Pancreas (tissue), 10 donors: Measurements from ENCODE around the gene FKBP9. TPM values are rescaled to one million over a fixed set of nuclear protein-coding genes. Genes with fewer than 3 reads are reported as not detected.

Experiments
- ATAC-seq, 4 donors: fragments of 200-7000 bp; cut with Tn5 transposase; one replicate each; pipeline versions ENCODE4 v1.8.0 to v1.9.1; 2020; ENCODE audit warnings: mild to moderate bottlenecking in 4 of 4, moderate library complexity in 4 of 4
- DNase-seq, 6 donors: peaks; one replicate each; pipeline ENCODE4 v3.0.0-alpha.2; 2020
- FAIRE-seq: peaks from 2 replicates; lab custom pipeline; 2012; peaks lifted over from hg19 to GRCh38; lab: Jason Lieb, UNC
- H3K27ac ChIP-seq, 4 donors: fragments of 200-600 bp; sonication (generic); 1 replicate in 3 of 4; 2 replicates in 1 of 4; pipeline versions ENCODE4 v1.5.0 to v1.8.0; 2020
- H3K27me3 ChIP-seq, 4 donors: fragments of 200-600 bp; one replicate each; pipeline ENCODE4 v1.8.0; 2021
- H3K36me3 ChIP-seq, 3 donors: fragments of 200-600 bp; sonication (generic) in 1 of 3; one replicate each; pipeline versions ENCODE4 v1.5.0 to v1.8.0; 2020 to 2021
- H3K4me1 ChIP-seq, 3 donors: fragments of 200-600 bp; one replicate each; pipeline ENCODE4 v1.8.0; 2021
- H3K4me3 ChIP-seq, 4 donors: fragments of 200-600 bp; sonication (generic) in 2 of 4; one replicate each; pipeline versions ENCODE4 v1.5.0 to v1.8.0; 2020 to 2021
- H3K9me3 ChIP-seq, 4 donors: fragments of 200-600 bp; one replicate each; pipeline ENCODE4 v1.8.0; 2021
- WGBS, 2 donors: extraction: QIAGEN DNeasy Blood & Tissue Kit; methylation state at CpG; one replicate each; pipeline ENCODE4 v1.1.7; 2013; 5-methylcytosine and 5-hydroxymethylcytosine counted together
- intact Hi-C, 3 donors: fragments of 100-400 bp; cut with DNase I; formaldehyde crosslinking; loops; one replicate each; pipeline versions ENCODE4 v1.11.1 to v1.14.2; 2022
- polyA plus RNA-seq, 2 donors: library from polyadenylated mRNA; stranded (reverse); fragments of 200-250 nt; gene quantifications; one replicate each; pipeline ENCODE4 v1.2.3, GENCODE V29; 2013
- total RNA-seq, 6 donors: library from RNA; stranded (reverse); fragmentation: NEBNext Ultra II Directional in 4 of 6; extraction: Animal tissue kit (Norgen Biotek cat#: 25700) in 4 of 6; gene quantifications; one replicate each; pipeline versions ENCODE4 v1.2.1 to v1.2.4, GENCODE V29; 2021 to 2023
- TF ChIP-seq, protein P1 (sequence below), 4 donors: fragments of 200-600 bp; sonication (generic) in 3 of 4; IDR thresholded peaks; one replicate each; pipeline versions ENCODE4 v1.5.0 to v1.8.0; 2021; ENCODE audit warnings: antibody characterized with exemption in 4 of 4
- donor health status: healthy with polysubstance abuse.
- donor health status: DM: no; HTN: no; CAD: no; lungs with moderate emphysema.
- donor health status: DM: no; HTN: no; CAD: no.
- donor health status: control.
- donor health status: control.
- donor health status: Bipolar disorder and iron deficiency.
- donor health status: DM: yes; HTN: yes; CAD: no.
- donor health status: DM: no; HTN: no; CAD: no.
- donor health status: DM: no; HTN: no; CAD: no.
- donor health status: DM: yes; HTN: yes; CAD: no.

FKBP9 gene
- total and polyA plus RNA-seq, 8 donors = 20.0 to 82.4 (median 50.2) TPM

GRCh38 chr7:33048257-33048656 is 91.0 kb downstream of the FKBP9 start:
- H3K9me3 ChIP-seq = no peaks in the 10 kb centered on the region
- 93 to 98% methylated on average over 3 of the region's 3 CpGs for WGBS, 2 donors
- peaks cover 16 to 44% (median 26%) of the 10 kb centered on the region in 3 donors for H3K4me1 ChIP-seq
- DNase-seq (no peak), ATAC-seq (no peak), FAIRE-seq (no peak)
- H3K27ac ChIP-seq = no peak overlapping the region
- intact Hi-C loops = no loop called here
- H3K4me3 ChIP-seq = no peak overlapping the region
- H3K36me3 ChIP-seq = no peaks in the 10 kb centered on the region
- TF ChIP-seq, protein P1, sequence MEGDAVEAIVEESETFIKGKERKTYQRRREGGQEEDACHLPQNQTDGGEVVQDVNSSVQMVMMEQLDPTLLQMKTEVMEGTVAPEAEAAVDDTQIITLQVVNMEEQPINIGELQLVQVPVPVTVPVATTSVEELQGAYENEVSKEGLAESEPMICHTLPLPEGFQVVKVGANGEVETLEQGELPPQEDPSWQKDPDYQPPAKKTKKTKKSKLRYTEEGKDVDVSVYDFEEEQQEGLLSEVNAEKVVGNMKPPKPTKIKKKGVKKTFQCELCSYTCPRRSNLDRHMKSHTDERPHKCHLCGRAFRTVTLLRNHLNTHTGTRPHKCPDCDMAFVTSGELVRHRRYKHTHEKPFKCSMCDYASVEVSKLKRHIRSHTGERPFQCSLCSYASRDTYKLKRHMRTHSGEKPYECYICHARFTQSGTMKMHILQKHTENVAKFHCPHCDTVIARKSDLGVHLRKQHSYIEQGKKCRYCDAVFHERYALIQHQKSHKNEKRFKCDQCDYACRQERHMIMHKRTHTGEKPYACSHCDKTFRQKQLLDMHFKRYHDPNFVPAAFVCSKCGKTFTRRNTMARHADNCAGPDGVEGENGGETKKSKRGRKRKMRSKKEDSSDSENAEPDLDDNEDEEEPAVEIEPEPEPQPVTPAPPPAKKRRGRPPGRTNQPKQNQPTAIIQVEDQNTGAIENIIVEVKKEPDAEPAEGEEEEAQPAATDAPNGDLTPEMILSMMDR (IDR thresholded peaks at IDR 0.05) = no peak
- H3K27me3 ChIP-seq = no peaks in the 10 kb centered on the region

DNA sequence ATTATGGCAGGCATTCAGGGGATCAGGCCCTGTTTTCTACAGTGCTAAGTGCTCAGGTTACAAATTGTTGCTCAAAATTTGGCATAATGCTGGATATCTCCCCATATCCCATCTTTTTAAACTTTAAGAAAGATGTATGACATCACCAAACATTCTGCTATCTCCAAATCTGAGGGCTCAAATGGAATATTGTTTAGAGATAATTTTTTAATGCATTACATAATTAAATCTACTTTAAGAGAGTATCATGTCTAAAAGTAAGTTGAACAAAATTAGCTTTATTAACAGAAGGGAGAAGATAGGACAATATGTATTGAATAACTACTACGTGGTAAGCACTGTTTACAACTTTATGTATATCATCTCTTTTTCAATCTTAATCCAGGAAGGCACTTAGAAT is 91.5 kb downstream of the FKBP9 start:
- no peak overlapping the region for H3K27ac ChIP-seq
- FAIRE-seq (no peak), ATAC-seq (no peak), DNase-seq (no peak)
- WGBS, 2 donors = 92 to 93% methylated on average over 1 of the region's 1 CpG
- H3K9me3 ChIP-seq = no peaks in the 10 kb centered on the region
- H3K4me3 ChIP-seq = no peak overlapping the region
- TF ChIP-seq, protein P1 (IDR thresholded peaks at IDR 0.05) = no peak
- peaks cover 12 to 40% (median 22%) of the 10 kb centered on the region in 3 donors for H3K4me1 ChIP-seq
- H3K36me3 ChIP-seq = no peaks in the 10 kb centered on the region
- intact Hi-C loops = no loop called here
- no peaks in the 10 kb centered on the region for H3K27me3 ChIP-seq

DNA sequence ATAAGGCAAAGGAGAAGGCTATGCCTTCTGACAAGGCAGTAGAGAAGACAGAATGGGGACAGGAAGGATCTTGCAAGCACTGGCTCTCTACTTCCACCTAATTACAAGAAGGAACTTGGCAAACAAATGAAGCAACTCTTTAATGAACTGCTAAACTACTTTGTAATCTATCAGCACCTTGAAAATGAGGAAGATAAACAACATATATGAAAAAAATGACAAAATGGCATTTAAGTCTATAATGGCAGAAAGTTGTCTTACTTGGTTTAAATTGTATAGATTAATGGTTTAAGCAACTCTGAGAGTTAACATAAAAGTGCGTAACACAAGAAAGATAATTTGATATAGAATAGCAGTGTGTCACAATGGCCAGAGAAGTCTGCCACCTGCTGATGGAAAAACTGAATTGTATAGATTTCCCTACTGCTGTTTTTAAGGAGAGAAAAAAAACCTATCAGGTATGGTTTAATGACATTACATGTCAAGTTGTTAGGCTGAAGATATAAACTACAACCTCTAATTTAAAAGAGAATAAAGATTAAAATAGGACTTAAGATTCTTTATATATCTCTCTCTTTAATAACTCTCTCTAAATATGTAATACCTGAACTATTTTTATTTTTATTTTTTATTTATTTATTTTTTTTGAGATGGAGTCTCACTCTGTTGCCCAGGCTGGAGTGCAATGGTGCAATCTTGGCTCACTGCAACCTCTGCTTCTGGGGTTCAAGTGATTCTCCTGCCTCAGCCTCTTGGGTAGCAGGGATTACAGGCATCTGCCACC is 93.5 kb downstream of the FKBP9 start:
- peak; percentile 92 for FAIRE-seq
- no peak for DNase-seq
- TF ChIP-seq, protein P1 (IDR thresholded peaks at IDR 0.05) = peak in 3 of 4 donors; percentile 25 to 34 (median 28)
- H3K9me3 ChIP-seq = no peaks in the 10 kb centered on the region
- intact Hi-C loops = loop anchor here in 1 of 3 donors (10.0 kb wide), 2 partner anchors 64 to 246 kb away; no protein-coding TSS in a partner anchor
- no peaks in the 10 kb centered on the region for H3K27me3 ChIP-seq
- H3K36me3 ChIP-seq = no peaks in the 10 kb centered on the region
- peak overlapping the region in 1 of 4 donors; percentile 11 for H3K4me3 ChIP-seq
- WGBS, 2 donors = 0% methylated on average over 1 of the region's 1 CpG
- peak overlapping the region in 2 of 4 donors; percentile 64 to 77 for H3K27ac ChIP-seq
- H3K4me1 ChIP-seq = peaks cover 3 to 35% (median 12%) of the 10 kb centered on the region in 3 donors
- peak; percentile 67 to 92 (median 89) for ATAC-seq

GRCh38 chr7:33053721-33054120 is 96.5 kb downstream of the FKBP9 start:
- H3K27me3 ChIP-seq = no peaks in the 10 kb centered on the region
- DNase-seq = no peak
- WGBS, 2 donors = 42 to 45% methylated on average over 1 of the region's 1 CpG
- intact Hi-C loops = loop anchor here in 1 of 3 donors (10.0 kb wide), 2 partner anchors 61 to 249 kb away; no protein-coding TSS in a partner anchor
- no peak for ATAC-seq
- H3K4me3 ChIP-seq = no peak overlapping the region
- no peaks in the 10 kb centered on the region for H3K36me3 ChIP-seq
- FAIRE-seq = no peak
- no peaks in the 10 kb centered on the region for H3K9me3 ChIP-seq
- TF ChIP-seq, protein P1 (IDR thresholded peaks at IDR 0.05) = no peak
- peaks cover 0 to 29% (median 12%) of the 10 kb centered on the region in 3 donors for H3K4me1 ChIP-seq
- H3K27ac ChIP-seq = no peak overlapping the region
